ENCODE data around the gene PAWR. TPM values are rescaled to one million over a fixed set of nuclear protein-coding genes. Genes with fewer than 3 reads are reported as not detected.

Gene PAWR
- total RNA-seq, 1 experiment from 2014 or later: 106 TPM

GRCh38 chr12:79624378-79624777 is 66.4 kb downstream of the PAWR start (continued):
- no peak for TF ChIP-seq CTCF (IDR thresholded peaks at IDR 0.05 in 2 of 3, conservative IDR thresholded peaks at IDR 0.05 in 1 of 3; ENCODE audit: borderline replicate concordance in 1 of 3, insufficient read depth in 1 of 3, low read depth in 2 of 3, low read length in 2 of 3)
- TF ChIP-seq EZH2phosphoT487 (IDR thresholded peaks at IDR 0.05; ENCODE audit: borderline replicate concordance): no peak
- no peak for TF ChIP-seq MAX (IDR thresholded peaks at IDR 0.05)

- no TSS peak for BruUV-seq (replicated peaks)
- no peak overlapping the region for H2AFZ ChIP-seq (ENCODE audit: low read depth, low read length, poor library complexity, severe bottlenecking)
- no peaks in the 10 kb centered on the region for H3K27me3 ChIP-seq (ENCODE audit: insufficient read depth, low read length)
- H4K20me1 ChIP-seq (ENCODE audit: insufficient read depth): peaks cover 12% of the 10 kb centered on the region; the same call in 1 of the 2 replicates
- H3K9me3 ChIP-seq (ENCODE audit: control insufficient read depth in 1 of 2, insufficient read depth in 1 of 2, low read depth in 1 of 2, low read length in 2 of 2): no peaks in the 10 kb centered on the region
- ChIA-PET POLR2A (no interaction called here), CTCF (no interaction called here), RAD21 (ENCODE audit: low non-redundant PET in 1 of 2, low total read pairs in 2 of 2, uncharacterized antibody in 2 of 2, unreplicated experiment in 2 of 2) (no interaction called here)
- intact Hi-C loops (cut with micrococcal nuclease): no loop called here
- no peak for TF ChIP-seq POLR2A (IDR thresholded peaks at IDR 0.05; ENCODE audit: borderline replicate concordance, extremely low read depth, insufficient read depth, insufficient read length)
- TF ChIP-seq POLR2AphosphoS5 (IDR thresholded peaks at IDR 0.05; ENCODE audit: low read depth, low read length): no peak
- no peak for TF ChIP-seq ZNF274 (IDR thresholded peaks at IDR 0.05; ENCODE audit: low read depth, low read length)
- no peak for TF ChIP-seq CBX3 (IDR thresholded peaks at IDR 0.05; ENCODE audit: low read depth)
- TF ChIP-seq RAD21 (IDR thresholded peaks at IDR 0.05; ENCODE audit: low read depth): no peak
- TF ChIP-seq SP1 (IDR thresholded peaks at IDR 0.05; ENCODE audit: low read depth): no peak
- no peak for TF ChIP-seq TCF7L2 (IDR thresholded peaks at IDR 0.05; ENCODE audit: borderline replicate concordance, extremely low read depth, insufficient read depth, insufficient read length)
- TF ChIP-seq CEBPB (IDR thresholded peaks at IDR 0.05; ENCODE audit: low read depth): no peak
- no peak for TF ChIP-seq REST (IDR thresholded peaks at IDR 0.05; ENCODE audit: low read depth)
- H3K9ac ChIP-seq (ENCODE audit: low read length): no peak overlapping the region
- ATAC-seq (no peak), DNase-seq (ENCODE audit: low read depth, low spot score) (no peak)
- no peaks in the 10 kb centered on the region for H3K9me2 ChIP-seq (ENCODE audit: insufficient read depth)
- peaks cover 5 to 16% of the 10 kb centered on the region in 2 experiments; a peak in 2 of 4 replicates for H3K36me3 ChIP-seq (ENCODE audit: control insufficient read depth in 1 of 2, insufficient read depth in 2 of 2, low read length in 2 of 2)
- H3K4me1 ChIP-seq (ENCODE audit: control insufficient read depth in 1 of 2, insufficient read depth in 2 of 2, low read length in 2 of 2): no peaks in the 10 kb centered on the region
- H3K79me2 ChIP-seq (ENCODE audit: insufficient read depth, low read length): peaks cover 56% of the 10 kb centered on the region
- H3K4me2 ChIP-seq (ENCODE audit: low read length): no peak overlapping the region
- H3K27ac ChIP-seq (ENCODE audit: low read depth, low read length): no peak overlapping the region
- H3K4me3 ChIP-seq (replicated peaks in 1 of 2; ENCODE audit: low read depth in 1 of 2, low read length in 2 of 2): no peak overlapping the region
Observed at GRCh38 chr12:79619872-79620562, 70.7 kb downstream of the PAWR start.
